Fibroblast of peridontal ligament (primary cell): Measurements from ENCODE around the gene PIEZO2.
"Not testable (repeated sequence)": the region's sequence is repeated elsewhere in the genome, so short reads cannot be mapped to it uniquely, and the experiment has no call there.

Experiments used
- DNase-seq: peaks from one replicate; pipeline ENCODE4 v3.0.0-alpha.2; 2010; ENCODE audit errors: extremely low read depth

The PIEZO2 gene

DNA sequence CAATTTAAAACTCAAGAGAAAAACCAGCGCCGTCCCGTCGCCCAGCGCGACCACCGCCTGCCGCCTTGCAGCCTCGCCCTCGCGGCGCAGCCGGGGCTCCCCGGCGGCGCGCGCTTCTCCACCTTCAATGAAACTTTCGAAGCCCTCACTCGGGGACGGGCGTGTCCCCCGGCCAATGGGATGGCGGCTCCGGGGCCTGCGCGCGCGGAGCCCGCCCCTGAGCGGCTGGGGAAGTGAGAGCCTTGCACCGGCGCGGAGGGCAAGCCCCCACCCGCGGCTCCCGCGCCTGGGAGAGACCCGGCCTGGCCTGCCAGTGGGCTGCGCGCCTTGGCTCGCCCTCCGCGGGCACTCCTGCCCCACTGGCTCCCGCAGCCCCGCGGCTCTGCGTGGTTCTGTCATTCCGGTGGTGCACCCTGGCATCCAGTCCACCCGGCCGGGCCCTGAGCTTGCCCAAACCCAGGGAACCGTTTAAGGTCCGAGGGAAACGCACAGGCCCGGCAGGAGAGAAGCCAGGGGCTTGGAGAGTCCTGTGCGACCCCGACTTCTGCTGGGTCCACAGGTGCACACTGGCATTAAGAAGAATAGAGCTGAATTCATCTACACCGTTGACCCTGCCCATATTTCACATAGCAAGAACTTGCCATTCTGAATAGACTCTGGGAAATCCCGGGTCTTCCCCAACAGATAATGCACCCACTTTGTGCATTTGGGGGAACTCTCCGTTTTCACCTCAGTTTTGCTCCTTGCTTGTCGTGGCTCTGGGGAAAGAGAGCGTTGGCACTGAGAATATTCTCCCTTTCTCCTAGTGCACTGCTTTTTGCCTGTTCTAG is at the start of gene PIEZO2:
TSS of gene PIEZO2 (minus strand) at position 129 of the 830 bp plus-strand sequence. CDS start 981 bp downstream, outside the sequence.
- DNase-seq, result peak; percentile 48

GRCh38 chr18:11183637-11184036 is 34.3 kb upstream of the PIEZO2 start:
- DNase-seq, result peak; percentile 59

GRCh38 chr18:11181629-11182028 is 32.3 kb upstream of the PIEZO2 start:
- not testable (repeated sequence) for DNase-seq

DNA sequence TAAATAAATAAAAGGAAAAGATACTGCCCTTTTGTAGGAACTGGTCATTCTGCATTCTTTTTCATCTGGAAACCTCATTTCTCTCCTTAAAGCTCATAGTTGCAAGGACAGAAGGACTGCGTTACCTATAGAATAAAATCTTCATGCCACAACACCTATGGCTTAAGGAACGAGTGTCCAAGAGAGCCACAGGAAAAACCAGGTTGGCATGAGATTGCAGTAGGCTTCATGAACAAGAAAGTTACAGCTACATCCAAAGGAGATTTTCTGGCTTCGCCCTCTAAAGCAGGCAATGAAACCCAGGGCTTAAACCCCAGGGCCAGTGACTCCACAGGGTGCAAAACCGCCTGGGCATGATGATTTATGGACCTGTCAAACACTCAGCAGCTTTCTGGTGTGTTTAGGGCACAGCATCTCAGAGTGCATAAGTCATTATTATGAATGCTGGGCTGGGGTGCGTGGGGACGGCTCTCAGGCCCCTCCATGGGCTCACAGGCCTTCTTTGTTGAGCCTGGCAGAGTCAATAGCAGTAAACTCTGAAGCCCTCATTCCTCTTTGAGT is 30.7 kb upstream of the PIEZO2 start:
- no peak for DNase-seq

DNA sequence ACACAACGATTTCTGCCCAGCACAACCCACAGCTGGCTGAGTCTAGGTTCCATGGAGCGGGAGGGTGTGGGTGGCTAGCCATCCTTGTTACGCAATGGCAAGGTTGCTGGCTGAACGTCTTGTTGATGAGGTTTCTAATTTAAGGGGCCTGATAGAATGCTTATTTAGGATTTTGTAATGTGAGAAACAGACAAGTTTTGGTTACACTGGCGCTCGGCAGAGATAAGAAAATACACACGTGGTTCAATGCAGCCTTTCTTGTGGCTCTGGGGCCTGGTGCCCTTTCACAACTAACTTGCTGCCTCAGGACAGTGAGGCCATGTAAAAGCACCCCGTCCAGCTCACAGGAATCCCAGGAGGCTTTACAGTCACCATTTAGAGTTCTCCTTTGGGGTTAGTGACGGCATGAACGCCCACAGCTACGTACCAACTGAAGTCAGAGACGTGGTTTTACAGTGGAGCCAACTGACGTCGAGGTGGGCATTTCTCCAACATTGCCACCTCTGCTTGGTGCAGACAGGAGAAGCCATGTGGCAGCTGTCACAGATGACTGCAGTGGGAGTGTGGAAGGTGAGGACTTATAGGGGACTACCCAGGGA is 29.7 kb upstream of the PIEZO2 start:
- DNase-seq, result peak; percentile 46

DNA sequence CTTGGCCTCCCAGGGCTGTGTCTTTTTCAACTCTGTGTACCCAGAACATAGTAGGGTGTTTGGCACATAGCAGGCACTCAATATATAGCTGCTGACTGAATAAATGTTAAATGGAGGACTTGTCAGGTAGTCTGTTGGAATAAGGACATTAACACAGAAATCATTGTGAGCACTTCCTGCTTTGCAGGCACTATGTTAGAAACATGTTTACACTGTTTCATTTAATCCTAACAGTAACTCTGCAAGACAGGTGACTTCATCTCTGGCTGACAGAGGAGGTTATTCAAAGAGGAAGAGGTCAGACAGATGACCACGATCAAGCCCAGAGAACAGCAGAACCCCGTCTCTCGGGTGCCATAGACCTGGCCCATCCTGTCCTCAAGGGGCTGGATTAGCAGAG is 28.0 kb upstream of the PIEZO2 start:
- no peak for DNase-seq

DNA sequence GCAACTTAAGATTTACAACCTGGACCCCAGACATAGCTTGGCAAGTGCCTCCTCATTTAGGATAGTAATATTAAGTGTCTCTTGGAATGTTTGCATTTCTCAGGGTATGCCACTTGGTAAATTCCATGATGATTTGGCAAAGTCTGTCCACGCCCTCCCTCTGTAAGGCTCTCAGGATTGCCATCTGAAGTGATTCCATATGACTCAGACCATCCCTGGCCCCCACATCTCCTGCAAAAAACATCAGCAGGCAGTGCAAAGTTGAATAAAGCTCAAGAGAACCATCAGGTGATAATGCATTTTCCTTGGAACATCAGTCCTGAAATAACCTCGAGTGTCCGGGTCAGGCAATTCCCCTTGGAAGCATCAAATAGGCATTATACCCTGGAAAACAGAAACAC is 27.1 kb upstream of the PIEZO2 start:
- DNase-seq, result peak; percentile 66

DNA sequence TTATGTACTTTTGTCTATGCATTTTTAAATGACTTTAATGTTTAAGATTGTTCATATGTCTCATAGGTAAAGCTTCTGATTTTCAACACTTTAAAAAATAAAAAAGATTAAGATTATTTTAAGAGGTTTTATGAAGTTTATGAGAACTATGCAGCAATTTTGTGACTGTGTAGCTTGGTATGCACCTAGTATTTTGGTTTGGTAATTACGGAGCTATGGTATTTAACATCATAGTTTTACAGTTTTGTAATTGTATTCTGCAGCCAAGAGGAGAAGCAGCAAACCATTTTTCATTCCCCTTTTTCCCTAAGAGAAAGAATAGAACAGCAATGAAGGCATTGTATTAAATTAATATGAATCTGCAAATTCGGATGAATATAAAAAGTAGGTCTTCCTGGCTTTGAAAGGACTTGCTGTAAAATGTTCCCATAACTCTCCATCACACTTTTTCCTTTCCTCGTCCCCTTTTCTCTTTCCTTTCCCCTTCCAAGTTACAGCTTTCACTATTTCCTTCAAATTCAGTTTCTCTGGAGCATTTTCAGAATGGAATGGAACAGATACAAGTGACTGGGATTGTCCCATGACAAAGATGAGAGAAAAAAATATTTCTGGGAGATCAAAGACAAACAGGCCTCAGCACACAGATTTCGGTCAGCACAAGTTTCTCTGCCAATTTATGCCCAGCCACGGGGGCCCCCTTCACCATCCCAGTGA is 26.1 kb upstream of the PIEZO2 start:
- peak; percentile 87 for DNase-seq

DNA sequence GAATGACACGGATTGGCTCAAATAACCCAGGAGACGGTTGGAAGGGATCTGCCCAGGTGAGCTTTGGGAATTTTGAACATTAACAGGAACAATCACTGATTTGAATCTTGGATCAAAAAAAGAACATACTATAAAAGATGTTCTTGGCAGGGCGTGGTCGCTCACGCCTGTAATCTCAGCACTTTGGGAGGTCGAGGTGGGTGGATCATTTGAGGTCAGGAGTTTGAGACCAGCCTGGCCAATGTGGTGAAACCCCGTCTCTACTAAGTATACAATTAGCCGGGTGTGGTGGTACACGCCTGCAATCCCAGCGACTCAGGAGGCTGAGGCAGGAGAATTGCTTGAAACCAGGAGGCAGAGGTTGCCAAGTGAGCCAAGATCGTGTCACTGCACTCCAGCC is 24.8 kb upstream of the PIEZO2 start:
- DNase-seq, result not testable (repeated sequence)

DNA sequence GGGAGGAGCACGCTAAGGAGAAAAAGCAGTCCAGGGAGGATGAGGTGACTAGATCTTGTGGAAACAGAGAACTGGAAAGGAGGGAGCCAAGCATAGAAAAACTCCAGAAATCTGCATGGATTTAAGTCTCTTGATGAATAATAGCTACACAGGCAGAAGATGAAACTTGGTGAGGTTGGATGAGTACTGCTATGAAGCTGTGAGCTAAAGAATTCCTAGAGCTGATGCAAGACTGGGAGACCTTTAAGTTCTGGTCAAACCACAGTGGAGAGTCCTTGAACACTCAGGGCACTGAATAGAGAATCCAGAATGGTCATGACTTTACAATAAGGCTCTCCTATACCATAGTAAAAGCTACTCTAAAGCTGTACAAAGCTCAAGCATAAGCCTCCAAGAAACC is 18.4 kb upstream of the PIEZO2 start:
- peak; percentile 78 for DNase-seq

DNA sequence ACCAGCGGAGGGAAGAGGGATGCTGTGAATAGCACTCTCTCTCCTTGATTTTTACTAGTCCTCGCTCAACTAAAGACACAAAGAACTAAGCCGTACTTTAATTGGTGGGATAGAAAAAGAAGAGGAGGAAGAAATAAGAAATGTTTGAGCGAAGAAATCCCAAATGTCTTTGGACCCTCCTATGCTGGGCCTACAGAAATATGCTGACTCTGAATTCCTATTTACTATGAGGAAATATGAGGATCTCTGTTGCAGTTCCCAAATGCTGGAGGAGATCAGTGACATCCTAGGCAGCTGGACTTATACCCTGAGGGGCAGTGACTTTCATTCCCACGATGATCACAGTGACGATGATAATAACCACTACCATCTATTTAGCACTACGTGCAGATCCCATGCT is 16.6 kb upstream of the PIEZO2 start:
- no peak for DNase-seq

- DNase-seq, result no peak
These were observed 15.8 kb upstream of the PIEZO2 start for GRCh38 chr18:11165138-11165537.

GRCh38 chr18:11163665-11164064 is 14.3 kb upstream of the PIEZO2 start:
- DNase-seq, result no peak

DNA sequence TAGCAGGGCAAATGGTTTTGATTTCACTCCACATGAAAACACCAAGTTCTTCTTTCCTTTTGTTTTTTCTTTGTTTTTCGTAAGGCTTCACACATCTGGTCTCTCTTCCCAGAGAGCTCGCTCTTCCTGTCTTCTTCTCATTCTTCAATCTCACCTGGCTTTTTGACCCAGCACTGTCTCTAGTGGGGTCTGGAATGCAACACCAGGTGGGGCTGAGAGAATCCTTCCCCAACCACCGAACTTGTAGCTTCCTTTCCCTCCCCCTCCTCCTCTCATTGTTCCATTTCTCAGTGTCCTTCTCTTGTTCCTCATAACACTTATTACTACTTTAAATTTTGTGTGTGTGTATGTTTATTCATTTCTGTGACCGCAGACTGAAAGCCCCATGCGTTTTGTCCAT is 13.5 kb upstream of the PIEZO2 start:
- DNase-seq, result no peak

DNA sequence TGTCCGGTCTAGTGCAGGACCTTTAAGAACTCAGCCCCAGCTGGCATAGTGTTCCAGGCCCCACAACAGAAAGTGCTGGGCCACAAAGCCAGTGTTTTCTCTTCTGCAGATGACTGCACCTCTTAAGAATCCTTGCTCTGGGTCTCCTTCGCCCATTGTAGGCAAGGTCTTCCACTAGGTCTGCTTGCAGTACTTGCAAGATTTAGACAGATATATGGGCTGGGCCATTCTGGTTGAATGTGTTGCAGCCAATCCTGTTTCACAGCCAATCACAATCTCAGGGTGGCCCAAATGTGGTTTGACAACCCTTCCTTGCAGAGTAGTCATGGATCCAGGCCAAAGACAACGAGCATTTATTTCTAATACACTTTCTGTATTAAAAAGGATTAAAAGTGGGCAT is 13.1 kb upstream of the PIEZO2 start:
- no peak for DNase-seq

DNA sequence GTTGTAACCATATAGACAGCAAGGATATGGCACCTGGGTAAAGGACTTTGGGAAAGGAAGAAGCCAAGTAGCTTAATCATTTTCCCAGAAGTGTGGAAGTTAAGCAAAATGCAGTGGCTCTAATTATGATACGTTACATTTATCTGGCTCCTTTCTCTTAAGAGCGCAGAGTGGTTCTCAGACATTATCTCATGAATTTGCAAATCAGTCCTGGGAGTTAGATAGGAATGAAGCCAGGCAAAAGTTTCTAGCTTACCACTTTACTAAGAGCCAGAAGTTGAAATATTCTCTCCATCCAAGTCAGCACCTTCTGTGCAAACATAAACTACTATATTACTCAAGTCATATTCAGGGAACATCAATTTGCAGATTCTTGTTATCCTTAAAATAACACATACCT is 10.9 kb upstream of the PIEZO2 start:
- no peak for DNase-seq

DNA sequence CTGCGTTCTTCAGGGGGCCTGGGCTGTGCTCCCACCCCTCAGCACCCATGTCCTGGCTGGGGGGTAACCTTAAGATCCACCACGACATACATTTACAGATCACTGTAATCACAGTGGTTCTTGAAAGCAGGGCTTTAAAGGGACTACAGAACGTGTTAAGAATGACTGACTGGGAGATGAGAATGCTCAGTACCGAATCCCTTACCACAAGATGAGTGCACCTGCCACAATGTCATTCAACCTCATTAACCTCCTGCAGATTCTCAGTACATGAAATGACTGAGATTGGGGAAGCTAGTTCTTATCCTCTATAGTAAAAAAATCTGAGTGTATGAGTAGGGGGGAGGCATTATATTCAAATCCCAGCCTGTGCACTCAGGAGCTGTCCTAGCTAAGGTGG is 10.5 kb upstream of the PIEZO2 start:
- DNase-seq, result no peak

DNA sequence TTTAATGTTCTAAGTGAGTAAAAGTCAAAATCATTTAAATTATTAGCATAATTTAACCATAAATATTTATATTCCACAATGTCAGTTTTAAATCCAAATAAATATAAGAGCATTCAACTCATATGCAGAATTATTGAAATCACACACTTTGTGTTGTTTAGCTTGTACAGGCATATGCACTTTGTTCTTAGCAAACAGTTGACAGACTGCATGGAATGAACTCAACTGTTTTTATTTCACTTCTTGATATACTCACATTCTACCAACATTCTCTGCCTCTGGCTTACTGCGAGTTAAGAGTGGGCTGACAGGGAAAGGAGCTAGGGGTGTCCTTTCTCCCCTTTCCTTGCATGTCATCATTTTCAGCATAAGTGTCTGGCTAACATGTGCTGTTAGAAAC is 7.6 kb upstream of the PIEZO2 start:
- no peak for DNase-seq

DNA sequence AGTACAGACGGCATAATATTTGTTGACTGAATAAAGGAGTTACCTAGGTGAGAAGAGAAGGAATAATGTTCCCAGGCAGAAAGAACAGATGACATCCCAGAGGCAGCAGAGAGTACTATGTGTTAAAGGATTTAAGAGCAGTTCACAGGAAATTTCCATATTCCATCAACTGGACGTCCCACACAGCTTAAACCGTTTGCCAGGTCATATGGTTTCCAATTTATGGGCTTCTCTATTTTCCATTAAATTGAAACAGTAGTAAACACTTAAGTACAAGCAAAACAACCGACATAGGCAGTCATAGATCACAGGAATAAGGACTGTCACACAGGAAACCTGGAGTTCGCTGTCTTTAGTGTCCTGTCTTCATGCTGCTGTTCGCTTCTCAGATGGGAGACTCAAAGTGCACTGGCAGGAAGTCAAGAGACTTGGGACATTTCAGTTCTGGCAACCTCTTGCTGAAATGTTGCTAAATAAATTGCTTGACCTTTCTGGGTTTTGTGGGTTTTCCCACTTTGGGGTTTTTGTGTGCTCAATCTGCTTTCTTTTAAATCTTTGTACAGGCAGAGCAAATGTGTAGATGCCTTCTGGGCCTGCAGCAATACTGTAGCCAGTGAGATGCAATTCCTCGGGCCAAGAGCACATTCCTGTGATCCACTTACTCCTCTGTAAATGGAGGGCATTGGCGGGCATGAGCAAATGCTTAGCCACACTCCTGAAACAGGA is 5.8 kb upstream of the PIEZO2 start:
- peak; percentile 60 for DNase-seq

- peak; percentile 77 for DNase-seq
These were observed 5.1 kb upstream of the PIEZO2 start for GRCh38 chr18:11154368-11154989.

- no peak for DNase-seq
These were observed 3.7 kb upstream of the PIEZO2 start for GRCh38 chr18:11153097-11153496.
